ENCODE measurements around the gene CAPN13.

The CAPN13 gene

GRCh38 chr2:30809938-30810337 is 2.7 kb upstream of the CAPN13 start:
- H3K9me2 ChIP-seq (replicated peaks; ENCODE audit: insufficient read depth, low read length) = no peaks in the 10 kb centered on the region
- H2AFZ ChIP-seq (ENCODE audit: low read length) = no peak overlapping the region
- no peaks in the 10 kb centered on the region for H3F3A ChIP-seq (ENCODE audit: insufficient read depth, low read length)
- H3K9ac ChIP-seq (ENCODE audit: low read length) = no peak overlapping the region
- no peaks in the 10 kb centered on the region for H4K20me1 ChIP-seq (ENCODE audit: insufficient read depth, low read length)
- no peaks in the 10 kb centered on the region for H3K36me3 ChIP-seq (replicated peaks; ENCODE audit: insufficient read depth, low read length)
- no peak for DNase-seq
- TF ChIP-seq EZH2phosphoT487 (IDR thresholded peaks at IDR 0.05; ENCODE audit: low read length) = no peak
- TF ChIP-seq EZH2 (optimal IDR thresholded peaks at IDR 0.05; ENCODE audit: low read depth, low read length) = no peak
- no peak for TF ChIP-seq CTCF (IDR thresholded peaks at IDR 0.05; ENCODE audit: low read length)
- no peaks in the 10 kb centered on the region for H3K27me3 ChIP-seq (replicated peaks; ENCODE audit: insufficient read depth, low read length)
- no peak overlapping the region for H3K4me2 ChIP-seq (ENCODE audit: low read depth, low read length)
- no peaks in the 10 kb centered on the region for H3K79me2 ChIP-seq (ENCODE audit: low read length)
- no peak overlapping the region for H3K4me3 ChIP-seq (ENCODE audit: low read length)
- H3K27ac ChIP-seq (ENCODE audit: low read length) = no peak overlapping the region
- H3K4me1 ChIP-seq (ENCODE audit: low read length) = no peaks in the 10 kb centered on the region
- no peaks in the 10 kb centered on the region for H3K9me3 ChIP-seq (replicated peaks; ENCODE audit: insufficient read depth, low read length)

DNA sequence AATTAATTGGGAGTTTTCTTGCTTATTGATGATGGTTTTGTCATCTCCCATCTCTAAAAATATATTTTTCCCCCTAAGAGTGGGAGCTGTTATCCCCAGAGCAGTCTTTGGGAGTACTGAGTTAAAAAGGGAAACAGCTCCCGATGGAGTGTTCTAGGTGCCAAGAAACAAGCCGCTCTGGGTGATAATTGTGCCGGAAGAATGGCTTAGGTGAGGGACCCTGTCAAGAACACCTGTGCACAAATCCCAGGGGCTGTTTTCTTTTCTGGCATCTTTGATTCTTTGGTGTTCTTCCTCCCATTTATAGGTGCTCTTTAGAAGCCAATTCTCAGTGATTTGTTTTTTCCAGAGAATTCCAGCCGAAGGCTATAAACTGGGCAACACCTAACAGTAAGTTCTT is 1.4 kb upstream of the CAPN13 start:
- H3F3A ChIP-seq (ENCODE audit: insufficient read depth, low read length) = no peaks in the 10 kb centered on the region
- no peak overlapping the region for H3K4me2 ChIP-seq (ENCODE audit: low read depth, low read length)
- H3K27ac ChIP-seq (ENCODE audit: low read length) = no peak overlapping the region
- no peaks in the 10 kb centered on the region for H3K9me3 ChIP-seq (replicated peaks; ENCODE audit: insufficient read depth, low read length)
- H3K9ac ChIP-seq (ENCODE audit: low read length) = no peak overlapping the region
- no peak for TF ChIP-seq EZH2phosphoT487 (IDR thresholded peaks at IDR 0.05; ENCODE audit: low read length)
- TF ChIP-seq EZH2 (optimal IDR thresholded peaks at IDR 0.05; ENCODE audit: low read depth, low read length) = no peak
- no peak for TF ChIP-seq CTCF (IDR thresholded peaks at IDR 0.05; ENCODE audit: low read length)
- no peaks in the 10 kb centered on the region for H3K4me1 ChIP-seq (ENCODE audit: low read length)
- no peaks in the 10 kb centered on the region for H3K79me2 ChIP-seq (ENCODE audit: low read length)
- H3K4me3 ChIP-seq (ENCODE audit: low read length) = no peak overlapping the region
- no peak for DNase-seq
- no peak overlapping the region for H2AFZ ChIP-seq (ENCODE audit: low read length)
- no peaks in the 10 kb centered on the region for H3K9me2 ChIP-seq (replicated peaks; ENCODE audit: insufficient read depth, low read length)
- H3K36me3 ChIP-seq (replicated peaks; ENCODE audit: insufficient read depth, low read length) = no peaks in the 10 kb centered on the region
- H4K20me1 ChIP-seq (ENCODE audit: insufficient read depth, low read length) = no peaks in the 10 kb centered on the region
- no peaks in the 10 kb centered on the region for H3K27me3 ChIP-seq (replicated peaks; ENCODE audit: insufficient read depth, low read length)

- no peak overlapping the region for H3K4me2 ChIP-seq (ENCODE audit: low read depth, low read length)
Measured at GRCh38 chr2:30803281-30803680, 4.0 kb downstream of the CAPN13 start.

More at GRCh38 chr2:30803281-30803680, 4.0 kb downstream of the CAPN13 start:
- Histone ChIP-seq H3K4me1 (ENCODE audit: low read length) (no peaks in the 10 kb centered on the region), H2AFZ (ENCODE audit: low read length) (no peak overlapping the region), H3K9me3 (replicated peaks; ENCODE audit: insufficient read depth, low read length) (no peaks in the 10 kb centered on the region), H3K9ac (ENCODE audit: low read length) (no peak overlapping the region), H3K27me3 (replicated peaks; ENCODE audit: insufficient read depth, low read length) (no peaks in the 10 kb centered on the region), H4K20me1 (ENCODE audit: insufficient read depth, low read length) (no peaks in the 10 kb centered on the region), H3K9me2 (replicated peaks; ENCODE audit: insufficient read depth, low read length) (no peaks in the 10 kb centered on the region), H3K27ac (ENCODE audit: low read length) (no peak overlapping the region), H3K36me3 (replicated peaks; ENCODE audit: insufficient read depth, low read length) (no peaks in the 10 kb centered on the region), H3K4me3 (ENCODE audit: low read length) (no peak overlapping the region), H3K79me2 (ENCODE audit: low read length) (no peaks in the 10 kb centered on the region), H3F3A (ENCODE audit: insufficient read depth, low read length) (no peaks in the 10 kb centered on the region)
- DNase-seq = no peak
- TF ChIP-seq EZH2phosphoT487 (IDR thresholded peaks at IDR 0.05; ENCODE audit: low read length) (no peak), EZH2 (optimal IDR thresholded peaks at IDR 0.05; ENCODE audit: low read depth, low read length) (no peak), CTCF (IDR thresholded peaks at IDR 0.05; ENCODE audit: low read length) (no peak)
